GM12801 (cell line): ENCODE measurements around the gene PUM1.

Source experiments
- CTCF ChIP-seq: IDR thresholded peaks from one replicate; pipeline ENCODE4 v1.5.1; 2011; ENCODE audit warnings: control low read depth; ENCODE audit not compliant: insufficient read length; ENCODE audit errors: extremely low read depth

PUM1 gene

DNA sequence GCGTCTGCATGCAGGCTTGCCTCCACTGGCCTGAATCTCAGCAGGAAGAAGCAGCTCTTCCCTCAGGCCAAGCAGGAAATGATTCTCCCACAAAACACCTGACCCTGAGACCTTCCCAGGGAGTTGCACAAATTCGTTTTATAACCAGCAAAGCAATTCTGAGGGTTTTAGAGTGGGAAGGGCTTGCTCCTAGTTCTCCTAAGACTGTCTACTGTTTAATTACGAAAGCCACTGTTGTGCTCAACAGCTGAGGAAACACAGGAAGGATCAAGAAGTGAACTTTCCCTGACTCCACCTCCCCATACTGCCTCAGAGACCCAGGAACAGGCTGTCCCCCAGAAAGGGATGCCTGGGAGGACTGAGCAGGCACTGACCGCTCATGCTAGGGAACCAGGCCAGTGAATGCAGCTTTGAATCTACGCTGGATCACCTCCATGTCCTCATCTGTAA, 37.0 kb upstream of the PUM1 start:
- no peak for TF ChIP-seq CTCF

DNA sequence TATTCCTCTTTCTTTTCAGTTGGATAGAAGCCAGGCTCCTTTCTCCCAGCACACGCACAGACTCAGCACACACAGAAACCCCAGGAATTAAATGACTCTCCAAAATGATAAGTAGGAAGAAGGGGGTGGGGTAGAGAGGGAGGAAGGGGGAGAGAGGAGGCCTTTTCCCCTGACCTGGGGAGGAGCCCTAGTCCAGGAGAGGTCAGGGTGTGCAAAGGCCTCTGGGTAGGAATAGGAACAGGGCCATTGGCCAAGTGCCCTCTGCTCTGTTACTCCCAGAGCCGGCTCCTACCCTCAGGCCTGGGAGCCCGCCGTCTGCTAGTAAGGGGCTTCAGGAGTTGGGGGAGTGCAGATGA, 35.6 kb upstream of the PUM1 start:
- no peak for TF ChIP-seq CTCF

GRCh38 chr1:31099293-31100032, 33.9 kb upstream of the PUM1 start:
- TF ChIP-seq CTCF = no peak

DNA sequence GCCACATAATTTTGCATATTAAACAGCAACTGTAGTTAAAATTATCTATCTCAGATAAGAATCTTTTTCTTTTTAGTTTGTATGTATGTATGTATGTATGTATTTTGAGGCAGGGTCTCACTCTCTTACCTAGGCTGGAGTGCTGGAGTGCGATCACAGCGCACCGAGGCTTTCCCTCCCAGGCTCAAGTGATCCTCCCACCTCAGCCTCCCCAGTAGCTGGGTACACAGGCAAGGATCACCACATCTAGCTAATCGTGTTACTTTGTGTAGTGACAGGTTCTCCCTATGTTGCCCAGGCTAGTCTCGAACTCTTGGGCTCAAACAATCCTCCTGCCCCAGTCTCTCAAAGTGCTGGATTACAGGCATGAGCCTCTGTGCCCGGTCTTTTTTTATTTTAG, 30.5 kb upstream of the PUM1 start:
- TF ChIP-seq CTCF = no peak

- no peak for TF ChIP-seq CTCF
Measured at GRCh38 chr1:31095298-31095981, 29.9 kb upstream of the PUM1 start.

- no peak for TF ChIP-seq CTCF
Measured at GRCh38 chr1:31084782-31085569, 19.5 kb upstream of the PUM1 start.

DNA sequence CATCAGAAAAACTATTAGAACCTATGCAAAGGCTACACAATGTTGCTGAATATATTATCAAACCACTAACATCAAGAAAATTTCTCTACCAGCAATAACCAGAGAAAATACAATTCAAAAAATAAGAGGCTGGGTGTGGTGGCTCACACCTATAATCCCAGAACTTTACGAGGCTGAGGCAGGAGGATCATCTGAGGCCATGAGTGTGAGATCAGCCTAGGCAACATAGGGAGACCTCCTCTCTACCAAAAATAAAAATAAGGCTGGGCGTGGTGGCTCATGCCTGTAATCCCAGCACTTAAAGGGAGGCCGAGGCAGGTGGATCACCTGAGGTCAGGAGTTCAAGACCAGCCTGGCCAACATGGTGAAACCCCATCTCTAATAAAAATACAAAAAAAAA, 16.9 kb upstream of the PUM1 start:
- TF ChIP-seq CTCF = no peak
